ENCODE measurements around the gene POLR3G.

Gene POLR3G

GRCh38 chr5:90561766-90562165 is 87.1 kb downstream of the POLR3G start:
- H3K4me1 ChIP-seq (ENCODE audit: control insufficient read depth, insufficient read depth, low read length, unreplicated experiment): no peaks in the 10 kb centered on the region
- H2AFZ ChIP-seq (ENCODE audit: low read length, unreplicated experiment): no peak overlapping the region
- peaks cover 87% of the 10 kb centered on the region for H3K27me3 ChIP-seq (ENCODE audit: insufficient read depth, low read length)
- H3K27ac ChIP-seq (ENCODE audit: low read depth, low read length): no peak overlapping the region
- H3K4me3 ChIP-seq (ENCODE audit: low read depth, low read length): no peak overlapping the region
- no peaks in the 10 kb centered on the region for H3K79me2 ChIP-seq (ENCODE audit: control insufficient read depth, insufficient read depth, low read length, unreplicated experiment)
- no peaks in the 10 kb centered on the region for H3K36me3 ChIP-seq (ENCODE audit: insufficient read depth, low read length)

GRCh38 chr5:90562341-90562740 is 87.7 kb downstream of the POLR3G start:
- no peaks in the 10 kb centered on the region for H3K79me2 ChIP-seq (ENCODE audit: control insufficient read depth, insufficient read depth, low read length, unreplicated experiment)

DNA sequence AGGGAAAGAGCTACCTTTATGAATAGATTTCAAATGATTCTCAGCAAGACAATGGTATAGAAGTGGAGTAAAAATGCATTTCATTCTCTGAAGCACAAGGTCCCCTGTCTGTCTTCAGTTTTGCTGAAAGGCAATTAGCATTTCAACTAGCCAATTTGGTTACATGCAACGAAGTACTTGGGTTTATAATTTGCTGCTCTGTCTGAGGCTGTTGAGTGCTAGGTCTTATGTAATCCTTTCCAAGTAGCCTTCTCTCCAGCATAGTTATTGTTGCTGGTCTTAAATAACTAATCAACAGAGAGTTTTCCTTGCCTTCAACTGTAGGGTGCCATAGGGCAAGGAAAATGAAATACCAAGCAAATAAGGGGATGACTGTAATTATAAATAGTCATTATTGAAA is 88.4 kb downstream of the POLR3G start:
- H3K4me1 ChIP-seq (ENCODE audit: control insufficient read depth, insufficient read depth, low read length, unreplicated experiment): no peaks in the 10 kb centered on the region

More at GRCh38 chr5:90562341-90562740, 87.7 kb downstream of the POLR3G start:
- peaks cover 86% of the 10 kb centered on the region for H3K27me3 ChIP-seq (ENCODE audit: insufficient read depth, low read length)
- H2AFZ ChIP-seq (ENCODE audit: low read length, unreplicated experiment): no peak overlapping the region
- no peaks in the 10 kb centered on the region for H3K4me1 ChIP-seq (ENCODE audit: control insufficient read depth, insufficient read depth, low read length, unreplicated experiment)
- no peak overlapping the region for H3K27ac ChIP-seq (ENCODE audit: low read depth, low read length)
- no peaks in the 10 kb centered on the region for H3K36me3 ChIP-seq (ENCODE audit: insufficient read depth, low read length)
- H3K4me3 ChIP-seq (ENCODE audit: low read depth, low read length): no peak overlapping the region

More for the DNA sequence above, 88.4 kb downstream of the POLR3G start:
- Histone ChIP-seq H3K79me2 (ENCODE audit: control insufficient read depth, insufficient read depth, low read length, unreplicated experiment) (no peaks in the 10 kb centered on the region), H3K27ac (ENCODE audit: low read depth, low read length) (no peak overlapping the region), H2AFZ (ENCODE audit: low read length, unreplicated experiment) (no peak overlapping the region), H3K36me3 (ENCODE audit: insufficient read depth, low read length) (no peaks in the 10 kb centered on the region), H3K4me3 (ENCODE audit: low read depth, low read length) (no peak overlapping the region), H3K27me3 (ENCODE audit: insufficient read depth, low read length) (peaks cover 80% of the 10 kb centered on the region)

Data from ACC112 (cell line).